Lower leg skin (tissue), 3 donors: ENCODE results near the gene CNMD.

Source experiments
- CTCF ChIP-seq, 3 donors: fragments of 450-650 bp; IDR thresholded peaks; one replicate each; pipeline ENCODE4 v1.5.1; 2016; ENCODE audit warnings: antibody characterized with exemption in 3 of 3, mild to moderate bottlenecking in 3 of 3, moderate library complexity in 2 of 3
- POLR2A ChIP-seq, 2 donors: fragments of 450-650 bp; IDR thresholded peaks; one replicate each; pipeline ENCODE4 v1.6.1; 2016 to 2017; ENCODE audit warnings: antibody characterized with exemption in 2 of 2, mild to moderate bottlenecking in 1 of 2, moderate library complexity in 1 of 2

GRCh38 chr13:52703482-52703881, 36.1 kb downstream of the CNMD start:
- TF ChIP-seq CTCF (IDR thresholded peaks at IDR 0.05) (no peak), POLR2A (IDR thresholded peaks at IDR 0.05) (no peak)
